ENCODE results near the gene ABI2. TPM values are rescaled to one million over a fixed set of nuclear protein-coding genes. Genes with fewer than 3 reads are reported as not detected.

ABI2 gene
- total RNA-seq, 1 experiment from 2014 or later = 75.6 TPM

DNA sequence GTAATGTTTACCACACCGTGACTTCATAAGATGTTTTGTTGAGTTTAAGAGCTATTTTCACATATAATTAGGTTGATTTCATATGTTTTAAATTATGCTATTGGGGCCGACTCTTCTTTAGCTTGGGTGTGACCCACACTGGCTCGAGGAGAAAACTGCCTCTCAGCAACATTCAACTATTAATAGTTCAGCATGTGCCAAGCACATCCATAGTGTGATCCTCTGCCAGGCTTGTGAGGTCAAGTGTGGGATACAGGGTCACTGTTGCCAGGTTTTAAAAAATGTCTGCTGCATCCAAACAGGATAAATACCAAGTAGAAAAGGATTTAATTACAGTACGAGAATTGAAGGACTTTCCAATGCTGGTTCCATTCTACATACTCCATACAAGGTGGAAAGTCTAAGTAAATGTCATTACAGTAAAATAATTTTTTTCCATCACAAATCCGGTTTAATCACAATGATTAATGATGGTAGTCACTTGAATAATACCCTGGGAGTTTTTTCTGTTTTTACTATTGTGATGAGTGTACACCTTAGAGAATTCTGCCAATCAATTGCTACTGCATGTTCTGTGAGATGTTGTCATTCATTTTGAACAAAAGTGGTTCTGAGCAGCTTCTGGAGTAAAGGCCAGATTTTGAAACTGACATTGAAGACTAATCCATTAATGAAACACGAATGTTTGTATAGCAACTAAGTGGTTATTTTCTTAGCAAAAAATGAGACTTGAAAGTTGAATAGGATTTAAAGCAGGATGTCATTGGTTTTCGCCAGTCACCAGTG is 84.5 kb downstream of the ABI2 start:
- intact Hi-C loops (cut with micrococcal nuclease) = no loop called here
- ChIA-PET POLR2A (no interaction called here), RAD21 (ENCODE audit: low non-redundant PET in 1 of 2, low total read pairs in 2 of 2, uncharacterized antibody in 2 of 2, unreplicated experiment in 2 of 2) (no interaction called here), CTCF (no interaction called here)
- no peaks in the 10 kb centered on the region for H3K4me1 ChIP-seq (ENCODE audit: control insufficient read depth in 1 of 2, insufficient read depth in 2 of 2, low read length in 2 of 2)
- ATAC-seq (no peak), DNase-seq (ENCODE audit: low read depth, low spot score) (no peak)
- no peak overlapping the region for H3K4me3 ChIP-seq (replicated peaks in 1 of 2; ENCODE audit: low read depth in 1 of 2, low read length in 2 of 2)
- H3K27me3 ChIP-seq (ENCODE audit: insufficient read depth, low read length) = no peaks in the 10 kb centered on the region
- no peaks in the 10 kb centered on the region for H3K9me2 ChIP-seq (ENCODE audit: insufficient read depth)
- no peak overlapping the region for H3K4me2 ChIP-seq (ENCODE audit: low read length)
- no peak for TF ChIP-seq CBX3 (IDR thresholded peaks at IDR 0.05; ENCODE audit: low read depth)
- no peak for TF ChIP-seq EZH2phosphoT487 (IDR thresholded peaks at IDR 0.05; ENCODE audit: borderline replicate concordance)
- TF ChIP-seq SIN3A (IDR thresholded peaks at IDR 0.05; ENCODE audit: low read depth) = no peak
- TF ChIP-seq, protein P1, sequence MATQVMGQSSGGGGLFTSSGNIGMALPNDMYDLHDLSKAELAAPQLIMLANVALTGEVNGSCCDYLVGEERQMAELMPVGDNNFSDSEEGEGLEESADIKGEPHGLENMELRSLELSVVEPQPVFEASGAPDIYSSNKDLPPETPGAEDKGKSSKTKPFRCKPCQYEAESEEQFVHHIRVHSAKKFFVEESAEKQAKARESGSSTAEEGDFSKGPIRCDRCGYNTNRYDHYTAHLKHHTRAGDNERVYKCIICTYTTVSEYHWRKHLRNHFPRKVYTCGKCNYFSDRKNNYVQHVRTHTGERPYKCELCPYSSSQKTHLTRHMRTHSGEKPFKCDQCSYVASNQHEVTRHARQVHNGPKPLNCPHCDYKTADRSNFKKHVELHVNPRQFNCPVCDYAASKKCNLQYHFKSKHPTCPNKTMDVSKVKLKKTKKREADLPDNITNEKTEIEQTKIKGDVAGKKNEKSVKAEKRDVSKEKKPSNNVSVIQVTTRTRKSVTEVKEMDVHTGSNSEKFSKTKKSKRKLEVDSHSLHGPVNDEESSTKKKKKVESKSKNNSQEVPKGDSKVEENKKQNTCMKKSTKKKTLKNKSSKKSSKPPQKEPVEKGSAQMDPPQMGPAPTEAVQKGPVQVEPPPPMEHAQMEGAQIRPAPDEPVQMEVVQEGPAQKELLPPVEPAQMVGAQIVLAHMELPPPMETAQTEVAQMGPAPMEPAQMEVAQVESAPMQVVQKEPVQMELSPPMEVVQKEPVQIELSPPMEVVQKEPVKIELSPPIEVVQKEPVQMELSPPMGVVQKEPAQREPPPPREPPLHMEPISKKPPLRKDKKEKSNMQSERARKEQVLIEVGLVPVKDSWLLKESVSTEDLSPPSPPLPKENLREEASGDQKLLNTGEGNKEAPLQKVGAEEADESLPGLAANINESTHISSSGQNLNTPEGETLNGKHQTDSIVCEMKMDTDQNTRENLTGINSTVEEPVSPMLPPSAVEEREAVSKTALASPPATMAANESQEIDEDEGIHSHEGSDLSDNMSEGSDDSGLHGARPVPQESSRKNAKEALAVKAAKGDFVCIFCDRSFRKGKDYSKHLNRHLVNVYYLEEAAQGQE (IDR thresholded peaks at IDR 0.05; ENCODE audit: low read depth) = no peak
- no peak for TF ChIP-seq MAX (IDR thresholded peaks at IDR 0.05)
- TF ChIP-seq RAD21 (IDR thresholded peaks at IDR 0.05; ENCODE audit: low read depth) = no peak
- TF ChIP-seq FOSL1 (IDR thresholded peaks at IDR 0.05; ENCODE audit: low read depth) = no peak
- TF ChIP-seq SRF (IDR thresholded peaks at IDR 0.05; ENCODE audit: low read depth) = no peak
- no peak for TF ChIP-seq ELF1 (IDR thresholded peaks at IDR 0.05; ENCODE audit: borderline replicate concordance, low read depth)
- TF ChIP-seq SP1 (IDR thresholded peaks at IDR 0.05; ENCODE audit: low read depth) = no peak
- TF ChIP-seq, protein P2, sequence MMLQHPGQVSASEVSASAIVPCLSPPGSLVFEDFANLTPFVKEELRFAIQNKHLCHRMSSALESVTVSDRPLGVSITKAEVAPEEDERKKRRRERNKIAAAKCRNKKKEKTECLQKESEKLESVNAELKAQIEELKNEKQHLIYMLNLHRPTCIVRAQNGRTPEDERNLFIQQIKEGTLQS (IDR thresholded peaks at IDR 0.05) = no peak
- BruUV-seq (replicated peaks) = no TSS peak
- H3K9me3 ChIP-seq (ENCODE audit: control insufficient read depth in 1 of 2, insufficient read depth in 1 of 2, low read depth in 1 of 2, low read length in 2 of 2) = no peaks in the 10 kb centered on the region
- H3K79me2 ChIP-seq (ENCODE audit: insufficient read depth, low read length) = no peaks in the 10 kb centered on the region
- no peaks in the 10 kb centered on the region for H4K20me1 ChIP-seq (ENCODE audit: insufficient read depth)
- H3K27ac ChIP-seq (ENCODE audit: low read depth, low read length) = no peak overlapping the region
- no peak overlapping the region for H3K9ac ChIP-seq (ENCODE audit: low read length)
- H3K36me3 ChIP-seq (ENCODE audit: control insufficient read depth in 1 of 2, insufficient read depth in 2 of 2, low read length in 2 of 2) = peaks cover 4 to 5% of the 10 kb centered on the region in 2 experiments; a peak in 2 of 4 replicates
- no peak overlapping the region for H2AFZ ChIP-seq (ENCODE audit: low read depth, low read length, poor library complexity, severe bottlenecking)

Data from HCT116 (cell line).